OCI-LY1 (cell line): ENCODE measurements around the gene PTPRD.

ENCODE experiments used
- EZH2 ChIP-seq: fragments of 200-600 bp; sonication (generic), shearing (Covaris generic); IDR thresholded peaks from 2 replicates; pipeline ENCODE4 v1.8.0; 2017; ENCODE audit warnings: borderline replicate concordance, mixed run types, mild to moderate bottlenecking, antibody characterized with exemption, low read length, moderate library complexity, mixed read lengths
- TF ChIP-seq, protein P1 (sequence below): fragments of 200-600 bp; sonication (generic), shearing (Covaris generic); IDR thresholded peaks from 2 replicates; pipeline ENCODE4 v1.5.1; 2017; ENCODE audit warnings: mild to moderate bottlenecking, antibody characterized with exemption, low read length, moderate library complexity, mixed read lengths

GRCh38 chr9:9222730-9223129, 1390.1 kb downstream of the PTPRD start:
- TF ChIP-seq, protein P1, sequence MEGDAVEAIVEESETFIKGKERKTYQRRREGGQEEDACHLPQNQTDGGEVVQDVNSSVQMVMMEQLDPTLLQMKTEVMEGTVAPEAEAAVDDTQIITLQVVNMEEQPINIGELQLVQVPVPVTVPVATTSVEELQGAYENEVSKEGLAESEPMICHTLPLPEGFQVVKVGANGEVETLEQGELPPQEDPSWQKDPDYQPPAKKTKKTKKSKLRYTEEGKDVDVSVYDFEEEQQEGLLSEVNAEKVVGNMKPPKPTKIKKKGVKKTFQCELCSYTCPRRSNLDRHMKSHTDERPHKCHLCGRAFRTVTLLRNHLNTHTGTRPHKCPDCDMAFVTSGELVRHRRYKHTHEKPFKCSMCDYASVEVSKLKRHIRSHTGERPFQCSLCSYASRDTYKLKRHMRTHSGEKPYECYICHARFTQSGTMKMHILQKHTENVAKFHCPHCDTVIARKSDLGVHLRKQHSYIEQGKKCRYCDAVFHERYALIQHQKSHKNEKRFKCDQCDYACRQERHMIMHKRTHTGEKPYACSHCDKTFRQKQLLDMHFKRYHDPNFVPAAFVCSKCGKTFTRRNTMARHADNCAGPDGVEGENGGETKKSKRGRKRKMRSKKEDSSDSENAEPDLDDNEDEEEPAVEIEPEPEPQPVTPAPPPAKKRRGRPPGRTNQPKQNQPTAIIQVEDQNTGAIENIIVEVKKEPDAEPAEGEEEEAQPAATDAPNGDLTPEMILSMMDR = no peak
- no peak for TF ChIP-seq EZH2
